ENCODE results near the gene PLCB1.

DNA sequence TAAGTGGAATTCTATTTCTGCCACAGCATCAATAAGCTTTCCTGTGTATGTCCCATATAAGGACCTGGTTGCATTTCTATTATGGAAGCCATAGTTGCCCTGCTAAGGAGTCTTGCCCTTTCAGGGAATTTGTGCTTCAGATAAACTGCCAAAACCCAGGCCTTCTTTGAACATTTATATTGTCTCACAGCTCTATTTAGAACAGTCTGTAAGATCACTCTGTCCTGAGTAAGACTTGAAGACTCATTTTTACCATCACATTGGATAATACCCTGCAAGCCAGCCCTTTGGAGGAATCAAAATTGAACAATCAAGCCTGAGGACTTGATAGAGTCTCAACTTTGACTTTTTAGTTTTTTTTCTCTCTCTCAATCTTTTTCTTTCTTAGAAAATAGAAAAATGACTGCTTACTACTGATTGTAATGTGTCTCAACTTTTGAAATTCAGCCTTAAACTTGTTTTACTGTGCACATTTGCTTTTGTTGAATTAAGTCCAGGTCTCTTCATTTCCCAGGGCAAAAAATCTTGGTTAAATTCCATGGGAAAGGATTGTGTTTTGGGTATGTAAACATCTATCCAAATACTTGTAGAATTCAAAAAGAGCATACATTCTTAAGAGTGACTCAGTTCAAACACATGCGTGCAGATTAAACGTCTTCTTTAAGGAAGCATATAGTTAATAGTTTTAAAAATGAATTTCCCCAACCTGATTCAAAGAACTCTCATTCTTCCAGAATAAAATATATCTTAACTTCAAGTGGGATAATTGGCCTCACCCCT, 91.2 kb downstream of the PLCB1 start:
- TF ChIP-seq, protein P1, sequence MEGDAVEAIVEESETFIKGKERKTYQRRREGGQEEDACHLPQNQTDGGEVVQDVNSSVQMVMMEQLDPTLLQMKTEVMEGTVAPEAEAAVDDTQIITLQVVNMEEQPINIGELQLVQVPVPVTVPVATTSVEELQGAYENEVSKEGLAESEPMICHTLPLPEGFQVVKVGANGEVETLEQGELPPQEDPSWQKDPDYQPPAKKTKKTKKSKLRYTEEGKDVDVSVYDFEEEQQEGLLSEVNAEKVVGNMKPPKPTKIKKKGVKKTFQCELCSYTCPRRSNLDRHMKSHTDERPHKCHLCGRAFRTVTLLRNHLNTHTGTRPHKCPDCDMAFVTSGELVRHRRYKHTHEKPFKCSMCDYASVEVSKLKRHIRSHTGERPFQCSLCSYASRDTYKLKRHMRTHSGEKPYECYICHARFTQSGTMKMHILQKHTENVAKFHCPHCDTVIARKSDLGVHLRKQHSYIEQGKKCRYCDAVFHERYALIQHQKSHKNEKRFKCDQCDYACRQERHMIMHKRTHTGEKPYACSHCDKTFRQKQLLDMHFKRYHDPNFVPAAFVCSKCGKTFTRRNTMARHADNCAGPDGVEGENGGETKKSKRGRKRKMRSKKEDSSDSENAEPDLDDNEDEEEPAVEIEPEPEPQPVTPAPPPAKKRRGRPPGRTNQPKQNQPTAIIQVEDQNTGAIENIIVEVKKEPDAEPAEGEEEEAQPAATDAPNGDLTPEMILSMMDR (conservative IDR thresholded peaks at IDR 0.05), result no peak
- no peak for TF ChIP-seq EZH2 (IDR thresholded peaks at IDR 0.05; ENCODE audit: low read depth)

All from PC-9 (cell line).